Activated CD4-positive, alpha-beta T cell treated with anti-CD3 and anti-CD28 coated beads, Interleukin-2, Interleukin-4, amounts not matched to agents 100 ng/mL and 50 ng/mL, durations not matched to agents 16 hours and 8 hours (primary cell): ENCODE data around the gene CELA1.
"Not testable (repeated sequence)": the region's sequence is repeated elsewhere in the genome, so short reads cannot be mapped to it uniquely, and the experiment has no call there.

Source experiments
- DNase-seq: peaks from one replicate; pipeline ENCODE4 v3.0.0-alpha.2; 2020; ENCODE audit warnings: low spot score

CELA1 gene

GRCh38 chr12:51318057-51318806, 28.2 kb downstream of the CELA1 start:
- not testable (repeated sequence) for DNase-seq

- no peak for DNase-seq
Observed at GRCh38 chr12:51311389-51311788, 35.1 kb downstream of the CELA1 start.

- DNase-seq = no peak
Observed at GRCh38 chr12:51307655-51308593, 38.6 kb downstream of the CELA1 start.

GRCh38 chr12:51306507-51306906, 40.0 kb downstream of the CELA1 start:
- DNase-seq = no peak

GRCh38 chr12:51300768-51301167, 45.7 kb downstream of the CELA1 start:
- not testable (repeated sequence) for DNase-seq

- DNase-seq = no peak
Observed at GRCh38 chr12:51295651-51296050, 50.8 kb downstream of the CELA1 start.

GRCh38 chr12:51294097-51294496, 52.4 kb downstream of the CELA1 start:
- DNase-seq = not testable (repeated sequence)

GRCh38 chr12:51293696-51294095, 52.8 kb downstream of the CELA1 start:
- no peak for DNase-seq

GRCh38 chr12:51291603-51292513, 54.6 kb downstream of the CELA1 start:
- DNase-seq = not testable (repeated sequence)

GRCh38 chr12:51285843-51286242, 60.6 kb downstream of the CELA1 start:
- no peak for DNase-seq

- DNase-seq = no peak
Observed at GRCh38 chr12:51281202-51281924, 65.1 kb downstream of the CELA1 start.
